Stomach smooth muscle (tissue), 2 donors: ENCODE data around the gene MS4A18.
"Not testable (repeated sequence)": the region's sequence is repeated elsewhere in the genome, so short reads cannot be mapped to it uniquely, and the experiment has no call there.

ENCODE experiments used
- H3K27ac ChIP-seq: one replicate; pipeline ENCODE4 v1.7.0; 2013; ENCODE audit warnings: mild to moderate bottlenecking, low read length, inconsistent platforms
- H3K27me3 ChIP-seq, 2 donors: one replicate each; pipeline ENCODE4 v1.7.0; 2013; ENCODE audit warnings: low read length in 2 of 2; ENCODE audit not compliant: insufficient read depth in 2 of 2, control insufficient read depth in 1 of 2
- H3K36me3 ChIP-seq, 2 donors: one replicate each; pipeline ENCODE4 v1.7.0; 2013; ENCODE audit warnings: low read length in 2 of 2; ENCODE audit not compliant: control insufficient read depth in 2 of 2, insufficient read depth in 2 of 2
- H3K4me1 ChIP-seq: one replicate; pipeline ENCODE4 v1.7.0; 2013; ENCODE audit warnings: low read length; ENCODE audit not compliant: control insufficient read depth, insufficient read depth
- H3K4me3 ChIP-seq, 2 donors: one replicate each; pipeline ENCODE4 v1.7.0; 2013; ENCODE audit warnings: low read length in 2 of 2
- H3K9ac ChIP-seq, 2 donors: one replicate each; pipeline ENCODE4 v1.7.0; 2013; ENCODE audit warnings: low read length in 2 of 2, mild to moderate bottlenecking in 1 of 2
- H3K9me3 ChIP-seq, 2 donors: one replicate each; pipeline ENCODE4 v1.7.0; 2013; ENCODE audit warnings: low read length in 2 of 2; ENCODE audit not compliant: control insufficient read depth in 2 of 2
- donor health status: healthy.
- donor health status: Pancreatic carcinoma.

The MS4A18 gene

GRCh38 chr11:60705895-60706294 lies 18.6 kb upstream of the MS4A18 start:
- H3K4me3 ChIP-seq, result no peak overlapping the region
- no peaks in the 10 kb centered on the region for H3K27me3 ChIP-seq
- H3K36me3 ChIP-seq, result no peaks in the 10 kb centered on the region
- H3K9ac ChIP-seq, result no peak overlapping the region
- peaks cover 0 to 4% of the 10 kb centered on the region in 2 donors for H3K9me3 ChIP-seq
- H3K4me1 ChIP-seq, result no peaks in the 10 kb centered on the region
- no peak overlapping the region for H3K27ac ChIP-seq

GRCh38 chr11:60706931-60707330 lies 17.6 kb upstream of the MS4A18 start:
- Histone ChIP-seq H3K4me1 (no peaks in the 10 kb centered on the region), H3K27me3 (no peaks in the 10 kb centered on the region), H3K9ac (no peak overlapping the region), H3K36me3 (no peaks in the 10 kb centered on the region), H3K4me3 (no peak overlapping the region), H3K9me3 (peaks cover 0 to 4% of the 10 kb centered on the region in 2 donors), H3K27ac (no peak overlapping the region)

GRCh38 chr11:60710482-60710881 lies 14.0 kb upstream of the MS4A18 start:
- no peaks in the 10 kb centered on the region for H3K4me1 ChIP-seq
- H3K9me3 ChIP-seq, result peaks cover 0 to 4% of the 10 kb centered on the region in 2 donors
- no peak overlapping the region for H3K9ac ChIP-seq
- H3K4me3 ChIP-seq, result no peak overlapping the region
- H3K36me3 ChIP-seq, result no peaks in the 10 kb centered on the region
- no peaks in the 10 kb centered on the region for H3K27me3 ChIP-seq
- no peak overlapping the region for H3K27ac ChIP-seq

GRCh38 chr11:60711276-60711675 lies 13.2 kb upstream of the MS4A18 start:
- no peaks in the 10 kb centered on the region for H3K27me3 ChIP-seq
- H3K9me3 ChIP-seq, result peaks cover 0 to 4% of the 10 kb centered on the region in 2 donors
- H3K36me3 ChIP-seq, result no peaks in the 10 kb centered on the region
- H3K4me3 ChIP-seq, result no peak overlapping the region
- H3K27ac ChIP-seq, result no peak overlapping the region
- H3K4me1 ChIP-seq, result no peaks in the 10 kb centered on the region
- no peak overlapping the region for H3K9ac ChIP-seq

GRCh38 chr11:60713423-60713822 lies 11.1 kb upstream of the MS4A18 start:
- not testable (repeated sequence) for H3K36me3 ChIP-seq, H3K27me3 ChIP-seq, H3K4me3 ChIP-seq, H3K4me1 ChIP-seq, H3K27ac ChIP-seq, H3K9me3 ChIP-seq, H3K9ac ChIP-seq

GRCh38 chr11:60717956-60718355 lies 6.6 kb upstream of the MS4A18 start:
- no peak overlapping the region for H3K4me3 ChIP-seq
- H3K9me3 ChIP-seq, result peaks cover 4 to 5% of the 10 kb centered on the region in 2 donors
- no peak overlapping the region for H3K27ac ChIP-seq
- no peaks in the 10 kb centered on the region for H3K4me1 ChIP-seq
- no peaks in the 10 kb centered on the region for H3K27me3 ChIP-seq
- no peaks in the 10 kb centered on the region for H3K36me3 ChIP-seq
- no peak overlapping the region for H3K9ac ChIP-seq

GRCh38 chr11:60718524-60719316 lies 5.8 kb upstream of the MS4A18 start:
- Histone ChIP-seq H3K4me1 (no peaks in the 10 kb centered on the region), H3K9ac (no peak overlapping the region), H3K9me3 (peaks cover 4 to 5% of the 10 kb centered on the region in 2 donors), H3K36me3 (no peaks in the 10 kb centered on the region), H3K27me3 (no peaks in the 10 kb centered on the region), H3K4me3 (no peak overlapping the region), H3K27ac (no peak overlapping the region)

- no peak overlapping the region for H3K27ac ChIP-seq
- H3K27me3 ChIP-seq, result no peaks in the 10 kb centered on the region
- peaks cover 4 to 5% of the 10 kb centered on the region in 2 donors for H3K9me3 ChIP-seq
- no peaks in the 10 kb centered on the region for H3K4me1 ChIP-seq
- H3K36me3 ChIP-seq, result no peaks in the 10 kb centered on the region
- H3K4me3 ChIP-seq, result no peak overlapping the region
- no peak overlapping the region for H3K9ac ChIP-seq
Observed at GRCh38 chr11:60719391-60719790, 5.1 kb upstream of the MS4A18 start.

- Histone ChIP-seq H3K36me3 (no peaks in the 10 kb centered on the region), H3K9me3 (peaks cover 4 to 5% of the 10 kb centered on the region in 2 donors), H3K27me3 (no peaks in the 10 kb centered on the region), H3K9ac (no peak overlapping the region), H3K4me1 (no peaks in the 10 kb centered on the region), H3K27ac (no peak overlapping the region), H3K4me3 (no peak overlapping the region)
Observed at GRCh38 chr11:60720460-60720859, 4.1 kb upstream of the MS4A18 start.

- H3K9me3 ChIP-seq, result no peaks in the 10 kb centered on the region
- H3K27ac ChIP-seq, result no peak overlapping the region
- no peak overlapping the region for H3K4me3 ChIP-seq
- H3K36me3 ChIP-seq, result no peaks in the 10 kb centered on the region
- no peaks in the 10 kb centered on the region for H3K4me1 ChIP-seq
- H3K9ac ChIP-seq, result no peak overlapping the region
- H3K27me3 ChIP-seq, result no peaks in the 10 kb centered on the region
Observed at GRCh38 chr11:60725592-60725991, 1.1 kb downstream of the MS4A18 start.

- Histone ChIP-seq H3K4me1 (no peaks in the 10 kb centered on the region), H3K36me3 (no peaks in the 10 kb centered on the region), H3K4me3 (no peak overlapping the region), H3K27ac (no peak overlapping the region), H3K27me3 (no peaks in the 10 kb centered on the region), H3K9me3 (no peaks in the 10 kb centered on the region), H3K9ac (no peak overlapping the region)
Observed at GRCh38 chr11:60731586-60731985, 7.1 kb downstream of the MS4A18 start.
